Neural progenitor cell (in vitro differentiated cells): ENCODE data around the gene NDUFS6.

ENCODE experiments used
- EZH2 ChIP-seq: fragments of 200-600 bp; sonication (generic); IDR thresholded peaks from 2 replicates; pipeline ENCODE4 v1.6.1; 2017; ENCODE audit warnings: antibody characterized with exemption, mild to moderate bottlenecking, moderate library complexity
- EZH2phosphoT487 ChIP-seq: fragments of 200-600 bp; sonication (generic); IDR thresholded peaks from 2 replicates; pipeline ENCODE4 v1.6.1; 2017; ENCODE audit warnings: antibody characterized with exemption
- TF ChIP-seq, protein P1 (sequence below): fragments of 200-600 bp; sonication (generic); IDR thresholded peaks from 2 replicates; pipeline ENCODE4 v1.5.1; 2017; ENCODE audit warnings: antibody characterized with exemption, mild to moderate bottlenecking

DNA sequence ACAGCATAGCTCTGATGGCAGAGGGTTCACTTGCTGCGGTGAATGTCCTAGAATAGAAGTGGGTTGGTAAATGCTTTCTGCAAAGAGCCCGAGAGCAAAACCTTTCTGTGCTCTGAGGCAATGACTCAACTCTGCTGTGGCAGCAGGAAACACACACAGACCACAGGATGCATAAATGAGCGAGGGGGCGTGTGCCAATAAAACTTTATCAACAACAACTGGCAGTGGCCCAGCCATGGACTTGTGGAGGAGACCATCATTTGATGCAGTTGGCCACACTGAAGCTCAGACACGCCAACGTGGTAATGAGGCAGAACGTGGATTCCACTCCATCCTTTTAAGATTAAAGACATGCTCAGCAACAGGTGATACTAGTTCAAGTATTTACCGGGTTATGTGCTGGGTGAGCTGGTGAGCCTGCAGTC lies 8.4 kb upstream of the NDUFS6 start:
- TF ChIP-seq EZH2 (no peak), EZH2phosphoT487 (no peak)
- TF ChIP-seq, protein P1, sequence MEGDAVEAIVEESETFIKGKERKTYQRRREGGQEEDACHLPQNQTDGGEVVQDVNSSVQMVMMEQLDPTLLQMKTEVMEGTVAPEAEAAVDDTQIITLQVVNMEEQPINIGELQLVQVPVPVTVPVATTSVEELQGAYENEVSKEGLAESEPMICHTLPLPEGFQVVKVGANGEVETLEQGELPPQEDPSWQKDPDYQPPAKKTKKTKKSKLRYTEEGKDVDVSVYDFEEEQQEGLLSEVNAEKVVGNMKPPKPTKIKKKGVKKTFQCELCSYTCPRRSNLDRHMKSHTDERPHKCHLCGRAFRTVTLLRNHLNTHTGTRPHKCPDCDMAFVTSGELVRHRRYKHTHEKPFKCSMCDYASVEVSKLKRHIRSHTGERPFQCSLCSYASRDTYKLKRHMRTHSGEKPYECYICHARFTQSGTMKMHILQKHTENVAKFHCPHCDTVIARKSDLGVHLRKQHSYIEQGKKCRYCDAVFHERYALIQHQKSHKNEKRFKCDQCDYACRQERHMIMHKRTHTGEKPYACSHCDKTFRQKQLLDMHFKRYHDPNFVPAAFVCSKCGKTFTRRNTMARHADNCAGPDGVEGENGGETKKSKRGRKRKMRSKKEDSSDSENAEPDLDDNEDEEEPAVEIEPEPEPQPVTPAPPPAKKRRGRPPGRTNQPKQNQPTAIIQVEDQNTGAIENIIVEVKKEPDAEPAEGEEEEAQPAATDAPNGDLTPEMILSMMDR = no peak
